ENCODE results near the gene STX16.

The STX16 gene

GRCh38 chr20:58675641-58676040, 24.6 kb downstream of the STX16 start:
- DNase-seq (ENCODE audit: low read depth in 3 of 3): no peak

DNA sequence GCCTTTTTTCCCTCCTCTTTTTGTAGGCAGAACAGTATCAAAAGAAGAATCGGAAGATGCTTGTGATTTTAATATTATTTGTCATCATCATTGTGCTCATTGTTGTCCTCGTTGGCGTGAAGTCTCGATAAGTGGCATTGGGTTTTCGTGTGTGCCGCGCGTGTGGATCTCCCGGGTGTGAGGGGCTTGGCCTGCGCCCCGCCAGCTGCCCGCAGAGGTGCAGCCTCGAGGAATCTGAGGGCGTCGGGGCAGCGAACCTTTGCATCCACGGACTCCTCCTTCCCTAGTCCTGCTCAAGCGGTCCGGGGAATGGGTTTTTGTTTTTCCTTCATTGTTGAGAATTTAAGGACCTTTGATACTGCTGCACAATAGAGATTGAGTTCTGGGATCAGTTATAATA, 25.1 kb downstream of the STX16 start:
- no peak for DNase-seq (ENCODE audit: low read depth in 3 of 3)

- DNase-seq (ENCODE audit: low read depth in 3 of 3): no peak
Observed at GRCh38 chr20:58677079-58677604, 26.1 kb downstream of the STX16 start.

- DNase-seq (ENCODE audit: low read depth in 3 of 3): no peak
Observed at GRCh38 chr20:58677808-58678207, 26.7 kb downstream of the STX16 start.

GRCh38 chr20:58678806-58679205, 27.7 kb downstream of the STX16 start:
- DNase-seq (ENCODE audit: low read depth in 3 of 3): no peak

- no peak for DNase-seq (ENCODE audit: low read depth in 3 of 3)
Observed at GRCh38 chr20:58682656-58683531, 31.8 kb downstream of the STX16 start.

- no peak for DNase-seq (ENCODE audit: low read depth in 3 of 3)
Observed at GRCh38 chr20:58684291-58684690, 33.2 kb downstream of the STX16 start.

DNA sequence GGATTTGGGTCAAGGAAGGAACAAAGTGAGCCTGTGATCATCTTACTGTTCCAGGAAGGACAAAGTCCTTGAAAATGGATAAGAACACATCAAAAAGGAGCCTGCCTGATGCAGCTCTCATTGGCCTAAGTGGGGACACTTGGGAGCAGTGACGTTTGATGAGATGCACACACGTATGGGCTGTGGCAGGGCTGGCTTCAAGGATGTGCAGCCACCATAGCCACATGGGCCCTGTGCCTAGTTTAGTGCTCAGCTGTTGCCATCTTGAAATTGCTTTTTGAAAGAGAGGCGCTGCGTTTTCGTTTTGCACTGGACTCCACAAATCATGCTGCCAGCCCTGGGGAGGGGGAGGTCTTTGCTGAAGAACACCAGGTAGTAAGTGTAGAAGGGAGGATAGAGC, 34.9 kb downstream of the STX16 start:
- DNase-seq (ENCODE audit: low read depth in 3 of 3): no peak

DNA sequence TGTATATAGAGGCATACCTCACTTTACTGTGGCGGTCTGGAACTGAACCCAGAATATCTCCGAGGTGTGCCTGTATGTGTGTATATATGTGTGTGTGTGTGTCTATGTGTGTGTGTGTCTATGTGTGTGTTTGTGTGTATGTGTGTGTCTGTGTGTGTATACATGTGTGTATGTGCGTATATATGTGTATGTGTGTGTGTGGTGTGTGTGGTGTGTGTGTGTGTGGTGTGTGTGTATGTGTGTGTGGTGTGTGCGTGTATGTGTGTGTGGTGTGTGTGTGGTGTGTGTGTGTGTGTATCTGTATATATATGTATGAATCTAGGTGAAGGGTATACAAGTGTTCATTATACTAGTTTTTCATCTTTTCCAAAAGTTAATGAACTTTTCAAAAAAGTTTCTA, 37.3 kb downstream of the STX16 start:
- no peak for DNase-seq (ENCODE audit: low read depth in 3 of 3)

DNA sequence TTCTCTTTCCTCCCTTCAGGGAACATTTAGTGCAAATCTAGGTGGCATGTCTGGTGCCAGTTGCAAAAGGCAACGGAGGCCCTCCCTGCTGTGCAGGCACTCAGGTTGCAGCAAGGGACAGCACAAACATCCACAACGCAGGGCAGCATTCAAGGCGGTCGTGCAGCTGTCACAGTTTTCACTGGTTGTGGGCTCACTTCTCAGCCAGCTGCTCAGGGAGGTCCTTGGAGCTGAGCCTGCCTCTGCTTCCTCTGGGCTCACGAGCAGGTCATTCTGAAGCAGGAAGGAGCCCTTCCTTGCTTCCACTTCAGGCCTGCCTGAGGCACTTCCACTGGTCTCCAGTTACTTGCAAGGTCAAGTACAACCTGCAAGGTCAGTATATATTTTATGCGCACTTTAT, 37.8 kb downstream of the STX16 start:
- no peak for DNase-seq (ENCODE audit: low read depth in 3 of 3)

- DNase-seq (ENCODE audit: low read depth in 3 of 3): no peak
Observed at GRCh38 chr20:58690396-58691135, 39.5 kb downstream of the STX16 start.

DNA sequence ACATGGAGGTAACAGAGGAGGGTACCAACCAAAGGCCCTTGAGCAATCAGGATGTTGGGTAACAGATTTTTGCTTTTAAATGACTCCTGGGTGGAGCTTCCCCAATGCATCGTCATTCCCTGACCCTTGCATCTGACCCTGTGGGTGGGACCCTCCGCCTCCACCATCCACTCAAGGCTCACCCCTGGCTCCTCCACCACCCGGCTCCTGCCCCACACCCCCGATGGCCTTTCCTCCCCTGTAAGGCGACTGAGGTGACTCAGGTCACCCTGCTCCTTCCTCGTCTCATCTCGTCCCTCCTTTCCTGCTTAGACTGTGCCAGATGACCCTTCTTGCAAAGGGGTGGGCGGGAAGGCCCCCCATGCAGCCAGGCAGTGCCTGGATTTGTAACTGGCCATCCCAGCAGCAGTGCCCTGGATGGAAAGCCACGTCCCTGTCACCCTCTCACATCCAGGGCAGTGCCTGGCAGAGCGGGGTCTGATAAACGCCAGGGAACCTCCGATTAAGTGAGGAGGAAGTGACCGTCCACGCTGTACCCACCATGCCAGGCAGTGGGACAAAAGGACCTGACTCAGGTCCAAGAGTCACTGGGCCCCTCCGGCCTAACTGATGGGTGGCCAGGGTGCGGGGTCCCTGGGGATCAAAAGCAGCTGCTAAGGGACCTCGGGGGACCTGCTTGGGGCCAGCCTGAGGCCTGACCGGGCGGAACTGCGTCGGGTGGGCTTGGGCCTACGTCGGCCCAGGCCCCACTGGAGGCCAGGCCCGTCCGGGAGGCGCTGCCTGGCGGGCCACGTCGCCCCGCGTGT, 40.9 kb downstream of the STX16 start:
- DNase-seq (ENCODE audit: low read depth in 3 of 3): no peak

- peak; percentile 29 to 54 (median 34) for DNase-seq (ENCODE audit: low read depth in 3 of 3)
Observed at GRCh38 chr20:58692579-58693225, 41.6 kb downstream of the STX16 start, which contains the start of gene NPEPL1. Gene NPEPL1, plus strand, starts transcription at chr20:58692800. Its CDS starts 101 bp downstream, at chr20:58692901.

DNA sequence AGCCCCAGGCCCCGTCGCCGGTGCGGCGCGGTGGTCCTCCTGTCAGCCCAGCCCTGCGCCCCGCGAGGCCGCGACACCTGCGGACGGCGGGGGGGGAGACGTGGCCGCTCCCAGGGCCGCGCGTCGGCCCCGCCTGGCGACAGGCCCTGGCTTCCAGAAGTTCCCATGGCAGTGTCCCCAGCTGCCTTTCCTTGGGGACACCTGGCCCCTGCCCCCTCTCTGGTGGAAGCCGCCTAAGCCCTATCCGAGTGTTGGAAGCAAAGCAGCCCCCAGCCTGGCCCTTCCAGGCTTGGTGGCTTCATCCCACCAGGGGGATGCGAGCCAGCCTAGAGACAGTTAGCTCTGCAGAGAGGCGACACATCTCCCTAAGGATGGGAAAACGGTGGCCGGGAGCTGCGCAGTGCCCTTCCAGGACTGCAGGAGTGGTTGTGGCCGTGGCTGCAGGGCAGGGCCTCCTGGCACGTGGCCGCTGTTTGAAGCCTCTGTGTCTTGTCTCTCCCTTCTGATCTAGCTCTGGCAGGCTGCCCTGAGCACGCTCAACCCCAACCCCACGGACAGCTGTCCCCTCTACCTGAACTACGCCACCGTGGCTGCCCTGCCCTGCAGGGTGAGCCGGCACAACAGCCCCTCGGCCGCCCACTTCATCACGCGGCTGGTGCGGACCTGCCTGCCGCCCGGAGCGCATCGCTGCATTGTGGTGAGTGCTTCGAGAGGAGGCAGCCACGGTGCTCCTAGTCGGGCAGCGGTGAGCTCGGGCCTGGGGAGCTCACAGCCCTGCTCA, 42.3 kb downstream of the STX16 start:
- peak in 1 of 3 experiments; percentile 9 for DNase-seq (ENCODE audit: low read depth in 3 of 3)

DNA sequence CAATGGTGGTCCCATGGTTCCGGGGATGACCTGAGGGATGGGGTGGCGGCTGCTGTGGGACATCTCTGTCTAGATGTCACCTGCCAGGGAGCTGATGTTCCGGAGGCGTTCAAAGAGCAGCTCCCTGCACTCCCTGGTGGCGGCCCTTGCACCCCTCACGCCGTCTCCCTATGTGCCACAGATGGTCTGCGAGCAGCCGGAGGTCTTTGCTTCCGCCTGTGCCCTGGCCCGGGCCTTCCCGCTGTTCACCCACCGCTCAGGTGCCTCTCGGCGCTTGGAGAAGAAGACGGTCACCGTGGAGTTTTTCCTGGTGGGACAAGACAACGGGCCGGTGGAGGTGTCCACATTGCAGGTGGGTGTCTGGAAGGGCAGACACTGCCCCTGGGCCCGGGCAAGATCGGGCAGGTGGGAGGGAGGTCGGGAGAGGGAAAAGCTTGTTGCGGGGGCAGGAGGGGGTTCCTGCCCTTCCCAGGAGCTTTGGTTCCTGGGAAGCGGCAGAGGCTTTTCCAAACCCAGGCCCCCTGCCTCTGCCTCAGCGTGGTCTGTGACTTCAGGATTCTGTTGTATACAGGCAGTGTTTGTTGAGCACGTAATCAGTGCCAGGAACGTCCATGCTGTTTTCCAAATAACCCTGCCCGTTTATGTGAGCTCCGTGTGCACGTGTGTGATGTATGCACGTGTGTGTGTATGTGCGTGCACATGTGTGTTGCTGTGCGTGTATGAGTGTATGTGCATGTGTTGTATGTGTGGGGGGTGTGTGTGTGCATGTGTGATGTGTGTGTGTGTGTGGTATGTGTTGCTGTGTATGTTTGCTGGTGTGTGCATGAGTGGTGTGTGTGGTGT, 43.4 kb downstream of the STX16 start:
- no peak for DNase-seq (ENCODE audit: low read depth in 3 of 3)

- DNase-seq (ENCODE audit: low read depth in 3 of 3): no peak
Observed at GRCh38 chr20:58695084-58695722, 44.1 kb downstream of the STX16 start.

DNA sequence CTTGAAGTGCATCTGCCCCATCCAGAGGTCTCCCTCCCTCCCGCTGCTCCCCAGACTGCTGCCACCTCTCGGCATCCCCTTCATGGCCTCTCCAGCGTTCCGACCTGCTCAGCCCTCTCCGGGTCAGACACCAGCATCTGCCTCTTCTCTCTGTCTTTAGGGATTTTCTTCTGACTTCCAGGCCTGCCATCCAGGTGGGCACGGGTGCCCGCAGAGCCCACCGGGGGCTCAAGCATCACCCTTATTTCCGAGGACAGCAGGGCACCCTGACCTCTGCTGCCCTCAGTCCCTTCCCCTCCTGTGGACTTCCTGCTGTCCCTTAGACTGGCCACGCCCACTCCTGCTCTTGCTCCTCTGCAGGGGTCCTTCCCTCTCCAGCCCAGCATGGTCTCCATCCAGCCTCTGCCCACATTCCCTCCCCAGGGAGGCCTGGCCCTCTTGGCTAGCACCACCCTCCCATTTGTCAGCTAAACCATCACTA, 44.9 kb downstream of the STX16 start:
- DNase-seq (ENCODE audit: low read depth in 3 of 3): no peak

- DNase-seq (ENCODE audit: low read depth in 3 of 3): no peak
Observed at GRCh38 chr20:58696411-58696961, 45.4 kb downstream of the STX16 start.
